Uterus (tissue), 2 donors: ENCODE data around the gene KTN1.

Experiments
- CTCF ChIP-seq, 4 experiments: fragments of 200-600 bp in 2 of 4; fragments of 450-650 bp in 2 of 4; sonication (generic) in 2 of 4; IDR thresholded peaks; one replicate each; pipeline ENCODE4 v1.5.1; 2016 to 2019; ENCODE audit warnings: antibody characterized with exemption in 4 of 4, mild to moderate bottlenecking in 2 of 4, moderate library complexity in 1 of 4
- POLR2A ChIP-seq, 2 donors: fragments of 450-650 bp; IDR thresholded peaks; one replicate each; pipeline ENCODE4 v1.6.1; 2016; ENCODE audit warnings: antibody characterized with exemption in 2 of 2, mild to moderate bottlenecking in 1 of 2, moderate library complexity in 1 of 2

GRCh38 chr14:55604900-55605418 is 25.0 kb downstream of the KTN1 start:
- TF ChIP-seq CTCF (IDR thresholded peaks at IDR 0.05) (no peak), POLR2A (IDR thresholded peaks at IDR 0.05) (no peak)
